ENCODE measurements around the gene OR2G3. TPM values are rescaled to one million over a fixed set of nuclear protein-coding genes. Genes with fewer than 3 reads are reported as not detected.

Gene OR2G3
- not detected for total RNA-seq

DNA sequence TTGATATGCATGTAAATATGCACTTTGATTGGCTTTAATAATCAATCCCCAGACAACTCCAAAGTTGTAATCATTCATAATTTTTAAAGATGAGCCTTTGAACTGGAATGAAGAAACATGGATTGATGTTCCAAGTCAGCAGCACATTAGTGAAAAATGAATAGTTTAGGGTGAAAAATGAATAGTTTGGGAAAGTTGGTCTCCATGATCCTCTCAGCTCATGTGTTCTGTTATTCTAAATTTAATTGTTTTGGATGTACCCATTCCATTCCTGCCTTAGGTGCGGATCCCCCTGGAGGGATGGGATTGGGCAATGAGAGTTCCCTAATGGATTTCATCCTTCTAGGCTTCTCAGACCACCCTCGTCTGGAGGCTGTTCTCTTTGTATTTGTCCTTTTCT, at the start of gene OR2G3:
TSS of gene OR2G3 (plus strand) at position 301 of the 400 bp plus-strand sequence. CDS start at position 301, 0 bp downstream.
- Histone ChIP-seq H3K27ac (no peak within 1 kb of the TSS), H3K36me3 (no peaks in the 10 kb centered on the region), H3K4me1 (no peaks in the 10 kb centered on the region), H3K4me3 (no peak within 1 kb of the TSS), H3K9me3 (no peaks in the 10 kb centered on the region), H3K27me3 (no peaks in the 10 kb centered on the region)
- TF ChIP-seq CTCF (IDR thresholded peaks at IDR 0.05), result no peak
- TF ChIP-seq POLR2AphosphoS5 (IDR thresholded peaks at IDR 0.05; ENCODE audit: insufficient read depth in 1 of 2, low read depth in 1 of 2), result no peak
- no peak for TF ChIP-seq POLR2A (IDR thresholded peaks at IDR 0.05)
- DNase-seq (ENCODE audit: extremely low spot score in 2 of 2), result no peak
- intact Hi-C loops (cut with DNase I), result no loop called here

DNA sequence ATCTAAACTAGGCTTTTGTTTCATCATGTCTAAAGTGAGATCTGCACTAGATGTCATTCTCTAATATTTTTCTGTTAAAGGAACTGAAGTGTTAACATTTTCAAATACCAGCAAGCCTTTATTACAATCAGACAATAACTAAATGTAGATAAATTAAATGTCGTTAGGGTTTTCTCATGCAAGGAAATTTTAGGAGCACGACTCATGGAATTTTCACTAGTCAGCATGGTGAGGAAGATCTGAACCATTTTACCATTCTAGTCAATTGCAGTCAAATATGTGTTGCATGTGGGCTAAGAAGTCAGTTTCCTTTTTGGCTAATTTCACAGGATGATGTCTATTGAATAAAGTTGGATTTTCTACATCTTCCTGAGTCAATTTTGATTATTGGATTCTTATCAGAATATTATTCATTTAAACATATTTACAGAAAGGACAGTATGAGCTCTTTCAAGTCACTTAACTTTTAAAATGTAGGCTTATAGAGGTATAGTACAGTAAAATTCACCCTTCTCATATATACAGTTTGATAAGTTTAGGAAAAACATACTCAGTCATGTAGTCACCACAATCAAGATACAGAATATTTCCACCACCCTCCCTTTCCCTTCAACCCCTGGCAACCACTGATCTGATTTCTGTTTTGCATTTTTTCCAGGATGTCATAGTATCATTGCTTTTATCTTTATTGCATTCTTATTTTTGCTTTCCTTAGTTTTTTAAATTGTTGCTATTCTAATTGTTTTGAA, 47.3 kb upstream of the OR2G3 start:
- H3K27ac ChIP-seq, result no peak overlapping the region
- H3K4me3 ChIP-seq, result no peak overlapping the region
- intact Hi-C loops (cut with DNase I), result no loop called here
- no peaks in the 10 kb centered on the region for H3K27me3 ChIP-seq
- no peaks in the 10 kb centered on the region for H3K4me1 ChIP-seq
- no peak for DNase-seq (ENCODE audit: extremely low spot score in 2 of 2)
- no peaks in the 10 kb centered on the region for H3K36me3 ChIP-seq
- TF ChIP-seq POLR2A (IDR thresholded peaks at IDR 0.05) (no peak), POLR2AphosphoS5 (IDR thresholded peaks at IDR 0.05; ENCODE audit: insufficient read depth in 1 of 2, low read depth in 1 of 2) (no peak), CTCF (IDR thresholded peaks at IDR 0.05) (no peak)
- no peaks in the 10 kb centered on the region for H3K9me3 ChIP-seq

DNA sequence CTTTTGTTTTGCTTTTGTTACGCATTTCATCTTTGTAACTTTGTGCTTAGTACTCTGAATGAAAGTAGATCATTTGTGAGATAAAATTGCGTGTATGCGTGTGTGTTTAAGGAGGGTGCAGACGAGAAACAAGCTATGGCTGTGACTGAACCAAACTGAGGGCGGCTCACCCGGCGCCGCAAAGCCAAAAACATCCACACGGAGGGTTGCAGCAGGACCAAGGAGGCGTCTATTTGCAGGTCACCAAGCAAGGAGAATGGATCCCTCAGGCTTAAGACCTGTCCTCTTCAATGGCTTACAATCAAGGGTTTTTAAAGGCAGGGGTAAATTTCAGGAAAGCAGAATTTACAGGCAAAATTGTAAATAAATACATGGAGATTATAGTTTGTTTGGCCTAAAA, 43.7 kb upstream of the OR2G3 start:
- no peak for DNase-seq (ENCODE audit: extremely low spot score in 2 of 2)
- intact Hi-C loops (cut with DNase I), result no loop called here
- no peak overlapping the region for H3K4me3 ChIP-seq
- no peaks in the 10 kb centered on the region for H3K4me1 ChIP-seq
- no peaks in the 10 kb centered on the region for H3K9me3 ChIP-seq
- no peaks in the 10 kb centered on the region for H3K27me3 ChIP-seq
- H3K36me3 ChIP-seq, result no peaks in the 10 kb centered on the region
- H3K27ac ChIP-seq, result no peak overlapping the region
- TF ChIP-seq POLR2AphosphoS5 (IDR thresholded peaks at IDR 0.05; ENCODE audit: insufficient read depth in 1 of 2, low read depth in 1 of 2), result no peak

GRCh38 chr1:247562198-247562597, 43.2 kb upstream of the OR2G3 start:
- intact Hi-C loops (cut with DNase I), result no loop called here
- DNase-seq (ENCODE audit: extremely low spot score in 2 of 2), result no peak
- no peaks in the 10 kb centered on the region for H3K9me3 ChIP-seq
- TF ChIP-seq CTCF (IDR thresholded peaks at IDR 0.05), result no peak
- no peak for TF ChIP-seq POLR2A (IDR thresholded peaks at IDR 0.05)
- TF ChIP-seq POLR2AphosphoS5 (IDR thresholded peaks at IDR 0.05; ENCODE audit: insufficient read depth in 1 of 2, low read depth in 1 of 2), result no peak
- H3K4me1 ChIP-seq, result no peaks in the 10 kb centered on the region
- H3K36me3 ChIP-seq, result no peaks in the 10 kb centered on the region
- H3K27ac ChIP-seq, result no peak overlapping the region
- H3K27me3 ChIP-seq, result no peaks in the 10 kb centered on the region
- no peak overlapping the region for H3K4me3 ChIP-seq

DNA sequence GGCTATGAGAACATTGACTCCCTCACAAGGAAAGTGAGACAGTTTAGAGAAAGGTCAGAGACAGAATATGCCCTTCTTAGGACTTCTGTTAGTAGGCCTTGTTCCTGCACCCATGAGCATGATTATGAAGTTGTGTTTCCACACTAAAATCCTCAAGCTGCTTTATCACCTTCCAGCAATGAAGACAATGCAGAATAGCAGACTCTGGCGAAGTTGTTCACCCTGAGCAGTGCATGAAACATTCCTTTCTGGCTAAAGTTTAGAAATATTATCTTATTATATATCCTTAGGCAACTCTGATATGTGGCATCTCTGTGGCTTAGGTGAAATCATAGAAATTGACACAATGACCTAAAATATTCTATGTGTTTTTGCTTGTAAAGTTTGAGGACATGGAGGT, 31.1 kb upstream of the OR2G3 start:
- Histone ChIP-seq H3K4me3 (no peak overlapping the region), H3K27ac (no peak overlapping the region), H3K9me3 (no peaks in the 10 kb centered on the region), H3K36me3 (no peaks in the 10 kb centered on the region), H3K4me1 (no peaks in the 10 kb centered on the region), H3K27me3 (no peaks in the 10 kb centered on the region)
- intact Hi-C loops (cut with DNase I), result no loop called here
- DNase-seq (ENCODE audit: extremely low spot score in 2 of 2), result no peak
- TF ChIP-seq CTCF (IDR thresholded peaks at IDR 0.05) (no peak), POLR2AphosphoS5 (IDR thresholded peaks at IDR 0.05; ENCODE audit: insufficient read depth in 1 of 2, low read depth in 1 of 2) (no peak), POLR2A (IDR thresholded peaks at IDR 0.05) (no peak)

All from vagina (tissue), 2 donors.